Measurements from ENCODE around the gene WDR88. TPM values are rescaled to one million over a fixed set of nuclear protein-coding genes. Genes with fewer than 3 reads are reported as not detected.

WDR88 gene
- total and polyA plus RNA-seq, 2 donors (not counting 3 experiments of a cell fraction or from before 2014, with no cell fraction given), result not detected

GRCh38 chr19:33205531-33206260, 73.8 kb downstream of the WDR88 start:
- H3K9me1 ChIP-seq (replicated peaks; ENCODE audit: control insufficient read depth, extremely low read depth, insufficient read depth, low read length), result no peaks in the 10 kb centered on the region
- dilution Hi-C loops (cut with MboI; ENCODE audit: extremely low pct_ligation_motif_present, low sequenced_read_pairs), result no loop called here
- DNase-seq (ENCODE audit: low read depth, low spot score) (no peak), FAIRE-seq (no peak)
- H3K36me3 ChIP-seq (ENCODE audit: control insufficient read depth in 2 of 2, extremely low read depth in 1 of 2, insufficient read depth in 2 of 2, low read length in 2 of 2), result peaks cover 0 to 5% of the 10 kb centered on the region in 2 experiments
- no peaks in the 10 kb centered on the region for H3K79me2 ChIP-seq (ENCODE audit: control insufficient read depth, insufficient read depth, low read length)
- H3K27ac ChIP-seq (ENCODE audit: insufficient read depth, low read depth, low read length), result no peak overlapping the region
- H4K20me1 ChIP-seq (replicated peaks; ENCODE audit: control insufficient read depth, extremely low read depth, insufficient read depth, low read length), result no peaks in the 10 kb centered on the region
- no peak for TF ChIP-seq POLR2AphosphoS5 (IDR thresholded peaks at IDR 0.05; ENCODE audit: insufficient read depth, low read depth, low read length)
- no peak for TF ChIP-seq FOS (IDR thresholded peaks at IDR 0.05; ENCODE audit: borderline replicate concordance, insufficient read depth, low read length)
- TF ChIP-seq POLR2A (IDR thresholded peaks at IDR 0.05; ENCODE audit: low read depth, low read length), result no peak
- no peak for TF ChIP-seq JUN (IDR thresholded peaks at IDR 0.05; ENCODE audit: borderline replicate concordance, insufficient read depth, insufficient read length, low read depth)
- TF ChIP-seq CTCF (IDR thresholded peaks at IDR 0.05; ENCODE audit: extremely low read depth in 1 of 2, insufficient read depth in 1 of 2, low read depth in 1 of 2, low read length in 2 of 2), result no peak
- TF ChIP-seq MYC (IDR thresholded peaks at IDR 0.05; ENCODE audit: low read depth, low read length), result no peak
- no peak for TF ChIP-seq EZH2 (IDR thresholded peaks at IDR 0.05; ENCODE audit: borderline replicate concordance, low read depth, low read length, severe bottlenecking)
- no peak for TF ChIP-seq MAX (IDR thresholded peaks at IDR 0.05; ENCODE audit: insufficient read depth, insufficient read length)
- TF ChIP-seq GATA2 (IDR thresholded peaks at IDR 0.05; ENCODE audit: insufficient read depth, insufficient read length, low read depth, low read length), result no peak
- H3K9me3 ChIP-seq (replicated peaks; ENCODE audit: control insufficient read depth, insufficient read depth, low read length), result no peaks in the 10 kb centered on the region
- H3K4me3 ChIP-seq (replicated peaks in 1 of 3; ENCODE audit: insufficient read depth in 1 of 3, low read depth in 1 of 3, low read length in 3 of 3), result no peak overlapping the region
- CTCF ChIA-PET, result no interaction called here
- intact Hi-C loops (cut with micrococcal nuclease), result no loop called here
- POLR2A ChIA-PET, result no interaction called here
- no peak overlapping the region for H3K4me2 ChIP-seq (ENCODE audit: insufficient read depth, low read length)
- H2AFZ ChIP-seq (ENCODE audit: low read depth, low read length), result no peak overlapping the region
- no TSS peak for BruUV-seq (replicated peaks)
- H3K9ac ChIP-seq (replicated peaks; ENCODE audit: extremely low read depth, insufficient read depth, low read length), result no peak overlapping the region
- H3K27me3 ChIP-seq (ENCODE audit: control insufficient read depth in 2 of 2, insufficient read depth in 2 of 2, low read length in 2 of 2), result no peaks in the 10 kb centered on the region
- H3K4me1 ChIP-seq (ENCODE audit: control insufficient read depth, extremely low read depth, insufficient read depth, low read length), result no peaks in the 10 kb centered on the region
